HG02943 (cell line): ENCODE measurements around the gene NXPE2.

Source experiments
- ATAC-seq: cut with Tn5 transposase; IDR thresholded peaks from one replicate; pipeline ENCODE4 v1.9.1; 2021; ENCODE audit warnings: mild to moderate bottlenecking, low read depth, moderate library complexity; ENCODE audit not compliant: unreplicated experiment

The NXPE2 gene

GRCh38 chr11:114736806-114737205, 58.5 kb downstream of the NXPE2 start:
- no peak for ATAC-seq

DNA sequence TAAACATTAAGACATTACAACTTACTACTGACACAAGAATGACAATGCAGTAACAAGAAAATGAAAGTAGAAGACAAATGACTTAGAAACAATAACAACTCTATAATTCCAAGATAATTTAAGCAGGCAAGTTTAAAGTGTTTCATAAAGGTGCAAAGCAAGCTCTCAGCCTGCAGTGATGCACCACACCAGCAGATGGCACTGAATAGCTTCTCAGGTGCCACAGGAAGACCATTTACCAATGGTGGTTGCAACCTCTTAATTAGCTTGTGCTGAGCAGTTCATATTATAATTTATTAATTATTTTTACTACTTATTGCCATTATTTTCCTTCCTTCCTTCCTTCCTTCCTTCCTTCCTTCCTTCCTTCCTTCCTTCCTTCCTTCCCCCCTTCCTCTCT, 60.6 kb downstream of the NXPE2 start:
- peak; percentile 59 for ATAC-seq

GRCh38 chr11:114745150-114745671, 66.9 kb downstream of the NXPE2 start:
- no peak for ATAC-seq

DNA sequence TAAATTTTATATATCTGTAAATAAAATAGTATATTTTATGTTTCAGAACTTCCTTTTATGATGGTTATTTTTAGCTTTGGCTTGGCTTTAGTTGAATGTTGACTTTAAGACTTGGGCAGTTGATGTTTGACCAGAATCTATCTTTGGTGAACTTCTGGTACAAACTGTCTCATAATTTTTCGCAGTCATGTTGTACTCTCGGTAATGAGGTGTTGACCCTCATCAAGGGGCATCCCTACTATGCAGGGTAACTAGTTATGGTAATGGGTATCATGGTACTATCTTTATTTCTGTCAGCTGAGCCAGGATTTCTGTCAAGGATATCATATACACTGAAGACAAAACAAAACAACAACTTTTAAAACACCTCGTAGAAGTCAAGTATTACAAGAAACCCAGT, 67.7 kb downstream of the NXPE2 start:
- no peak for ATAC-seq
